Stimulated activated CD8-positive, alpha-beta memory T cell treated with anti-CD3 and anti-CD28 coated beads, Interleukin-7, amount 100 ng/mL, for 48 hours (primary cell): ENCODE data around the gene PBX1.

ENCODE experiments used
- DNase-seq, 2 donors: peaks; one replicate each; pipeline ENCODE4 v3.0.0-alpha.2; 2020; ENCODE audit warnings: low read depth in 1 of 2; ENCODE audit errors: extremely low read depth in 1 of 2

Gene PBX1

GRCh38 chr1:164801246-164801731 is 242.3 kb downstream of the PBX1 start:
- no peak for DNase-seq

GRCh38 chr1:164801791-164802502 is 243.0 kb downstream of the PBX1 start:
- no peak for DNase-seq

GRCh38 chr1:164802529-164803282 is 243.7 kb downstream of the PBX1 start:
- no peak for DNase-seq

GRCh38 chr1:164803366-164803765 is 244.4 kb downstream of the PBX1 start:
- no peak for DNase-seq

GRCh38 chr1:164804366-164804765 is 245.4 kb downstream of the PBX1 start:
- no peak for DNase-seq

- no peak for DNase-seq
These were observed 246.4 kb downstream of the PBX1 start for GRCh38 chr1:164805399-164805798.

- no peak for DNase-seq
These were observed 247.5 kb downstream of the PBX1 start for GRCh38 chr1:164806531-164806930.

GRCh38 chr1:164813776-164814175 is 254.8 kb downstream of the PBX1 start:
- DNase-seq, result no peak

- DNase-seq, result no peak
These were observed 262.7 kb downstream of the PBX1 start for GRCh38 chr1:164821648-164822047.

- DNase-seq, result no peak
These were observed 264.7 kb downstream of the PBX1 start for GRCh38 chr1:164823486-164824279.

- DNase-seq, result no peak
These were observed 265.6 kb downstream of the PBX1 start for GRCh38 chr1:164824542-164824941.

GRCh38 chr1:164830628-164831027 is 271.6 kb downstream of the PBX1 start:
- DNase-seq, result no peak

- DNase-seq, result no peak
These were observed 275.7 kb downstream of the PBX1 start for GRCh38 chr1:164834641-164835040.

GRCh38 chr1:164836614-164837018 is 277.6 kb downstream of the PBX1 start:
- no peak for DNase-seq

- DNase-seq, result no peak
These were observed 279.8 kb downstream of the PBX1 start for GRCh38 chr1:164838786-164839185.

GRCh38 chr1:164840936-164841335 is 282.0 kb downstream of the PBX1 start:
- DNase-seq, result no peak

GRCh38 chr1:164841702-164842465 is 282.9 kb downstream of the PBX1 start:
- DNase-seq, result no peak

GRCh38 chr1:164842870-164843269 is 283.9 kb downstream of the PBX1 start:
- no peak for DNase-seq

- DNase-seq, result no peak
These were observed 284.9 kb downstream of the PBX1 start for GRCh38 chr1:164843743-164844500.
